GM12873 (cell line): ENCODE measurements around the gene ISX.
A peak's percentile ranks its signal among the peaks of the same experiment; 100 is the strongest.

Experiments used
- CTCF ChIP-seq: IDR thresholded peaks from 2 replicates; pipeline ENCODE4 v1.5.1; 2012; ENCODE audit warnings: low read depth, mild to moderate bottlenecking, moderate library complexity, low read length, control low read depth; ENCODE audit not compliant: insufficient read depth; ENCODE audit errors: missing control alignments

ISX gene

GRCh38 chr22:35113341-35113740, 47.4 kb downstream of the ISX start:
- TF ChIP-seq CTCF, result no peak

- no peak for TF ChIP-seq CTCF
Observed at GRCh38 chr22:35114131-35114980, 48.4 kb downstream of the ISX start.

GRCh38 chr22:35115515-35115914, 49.6 kb downstream of the ISX start:
- TF ChIP-seq CTCF, result no peak

GRCh38 chr22:35116269-35116668, 50.3 kb downstream of the ISX start:
- TF ChIP-seq CTCF, result no peak

GRCh38 chr22:35116817-35117216, 50.9 kb downstream of the ISX start:
- peak; percentile 37 for TF ChIP-seq CTCF

- no peak for TF ChIP-seq CTCF
Observed at GRCh38 chr22:35119494-35119893, 53.5 kb downstream of the ISX start.

GRCh38 chr22:35124691-35125219, 58.8 kb downstream of the ISX start:
- no peak for TF ChIP-seq CTCF
